GM12864 (cell line): Measurements from ENCODE around the gene JDP2.

Experiments used
- DNase-seq: peaks from one replicate; pipeline ENCODE4 v3.0.0-alpha.2; 2011; ENCODE audit warnings: low read depth
- H3K4me3 ChIP-seq: 2 replicates; pipeline ENCODE4 v1.5.1; 2011; ENCODE audit warnings: mild to moderate bottlenecking, low read depth, low read length, control low read depth
- TF ChIP-seq, protein P1 (sequence below): IDR thresholded peaks from 2 replicates; pipeline ENCODE4 v1.5.1; 2011; ENCODE audit warnings: low read depth, mild to moderate bottlenecking, moderate library complexity, low read length, control low read depth, inconsistent platforms; ENCODE audit errors: missing control alignments

JDP2 gene

DNA sequence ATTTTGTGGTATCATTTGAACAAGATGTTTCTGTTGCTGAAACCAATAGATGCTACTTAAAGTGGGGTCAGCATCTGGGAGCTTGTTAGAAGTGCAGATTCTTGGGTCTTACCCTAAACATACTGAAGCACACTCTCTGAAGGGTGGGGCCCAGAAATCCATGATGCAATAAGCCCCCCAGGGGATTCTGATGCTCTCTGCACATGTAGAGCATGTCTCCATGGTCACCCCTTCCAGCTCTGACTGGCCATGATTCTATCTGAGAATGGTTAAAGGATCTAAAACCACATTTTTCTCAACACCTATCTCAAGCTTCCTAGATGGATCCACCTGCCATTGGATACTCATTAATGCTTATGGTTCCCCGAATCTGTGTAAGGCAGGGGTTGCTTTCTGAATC is 20.4 kb downstream of the JDP2 start:
- no peak overlapping the region for H3K4me3 ChIP-seq
- no peak for DNase-seq
- TF ChIP-seq, protein P1, sequence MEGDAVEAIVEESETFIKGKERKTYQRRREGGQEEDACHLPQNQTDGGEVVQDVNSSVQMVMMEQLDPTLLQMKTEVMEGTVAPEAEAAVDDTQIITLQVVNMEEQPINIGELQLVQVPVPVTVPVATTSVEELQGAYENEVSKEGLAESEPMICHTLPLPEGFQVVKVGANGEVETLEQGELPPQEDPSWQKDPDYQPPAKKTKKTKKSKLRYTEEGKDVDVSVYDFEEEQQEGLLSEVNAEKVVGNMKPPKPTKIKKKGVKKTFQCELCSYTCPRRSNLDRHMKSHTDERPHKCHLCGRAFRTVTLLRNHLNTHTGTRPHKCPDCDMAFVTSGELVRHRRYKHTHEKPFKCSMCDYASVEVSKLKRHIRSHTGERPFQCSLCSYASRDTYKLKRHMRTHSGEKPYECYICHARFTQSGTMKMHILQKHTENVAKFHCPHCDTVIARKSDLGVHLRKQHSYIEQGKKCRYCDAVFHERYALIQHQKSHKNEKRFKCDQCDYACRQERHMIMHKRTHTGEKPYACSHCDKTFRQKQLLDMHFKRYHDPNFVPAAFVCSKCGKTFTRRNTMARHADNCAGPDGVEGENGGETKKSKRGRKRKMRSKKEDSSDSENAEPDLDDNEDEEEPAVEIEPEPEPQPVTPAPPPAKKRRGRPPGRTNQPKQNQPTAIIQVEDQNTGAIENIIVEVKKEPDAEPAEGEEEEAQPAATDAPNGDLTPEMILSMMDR, result no peak

DNA sequence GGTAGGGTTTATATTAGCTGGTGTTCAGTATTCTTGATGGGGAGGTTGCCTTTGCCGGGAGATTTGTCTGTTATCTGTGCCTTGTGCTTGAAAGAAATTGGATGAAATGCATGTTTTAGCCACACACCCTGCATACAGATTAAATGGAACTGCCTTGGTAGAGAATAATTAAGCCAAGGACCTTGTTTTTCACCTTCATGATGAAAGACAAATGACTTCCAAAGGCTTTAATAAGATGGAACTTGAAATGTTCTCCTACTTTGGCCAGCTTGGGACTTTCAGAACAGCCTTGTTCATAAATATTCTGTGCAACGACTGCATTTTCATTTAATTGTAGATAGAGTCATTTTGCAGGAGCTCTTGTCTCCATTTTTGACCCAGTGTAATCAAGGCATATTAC is 21.2 kb downstream of the JDP2 start:
- TF ChIP-seq, protein P1, result no peak
- DNase-seq, result no peak
- no peak overlapping the region for H3K4me3 ChIP-seq

- TF ChIP-seq, protein P1, result no peak
- no peak for DNase-seq
- H3K4me3 ChIP-seq, result no peak overlapping the region
These were observed 21.9 kb downstream of the JDP2 start for GRCh38 chr14:75449696-75450095.

DNA sequence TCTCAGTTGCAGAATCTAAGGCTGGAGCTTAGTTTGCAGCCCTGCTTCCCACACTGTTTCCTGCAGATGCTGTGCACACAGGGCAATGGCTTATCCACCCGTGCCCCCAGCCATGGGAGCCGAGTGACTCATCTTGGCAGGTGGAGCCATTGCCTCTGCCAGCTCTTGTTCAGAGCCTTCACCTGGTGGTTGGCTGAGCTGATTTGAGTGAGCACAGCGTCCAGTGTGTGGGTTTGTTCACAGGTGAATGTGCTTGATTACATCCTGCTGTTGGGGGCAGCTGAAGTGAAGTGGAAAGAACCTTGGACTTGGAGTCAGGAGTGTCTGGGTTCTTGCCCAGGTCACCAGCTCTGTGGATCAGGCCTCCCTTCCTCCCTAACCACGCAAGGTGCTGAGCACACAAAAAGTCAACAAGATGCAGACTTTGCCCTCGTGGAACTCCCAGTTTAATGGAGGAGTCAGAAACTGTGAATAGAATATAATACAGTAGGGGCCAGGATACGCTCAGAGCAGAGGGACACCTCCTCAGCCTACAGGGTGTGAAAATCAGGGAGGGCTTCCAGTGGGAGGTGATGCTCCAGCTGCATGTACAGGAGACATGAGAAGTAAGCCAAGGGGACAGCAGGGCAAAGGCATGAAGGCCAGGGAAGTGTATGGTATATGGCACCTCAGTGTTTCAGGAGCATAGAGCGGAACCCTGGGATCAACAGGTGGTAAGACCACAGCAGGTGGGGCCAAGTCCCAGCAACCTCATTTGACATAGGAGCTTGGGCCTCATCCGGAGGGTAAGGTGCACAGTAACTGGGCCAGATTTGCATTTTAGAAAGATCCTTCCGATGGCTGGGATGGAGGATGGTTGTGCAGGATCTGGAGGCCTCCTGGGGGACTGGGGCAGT is 22.8 kb downstream of the JDP2 start:
- no peak for DNase-seq
- no peak overlapping the region for H3K4me3 ChIP-seq
- TF ChIP-seq, protein P1, result no peak

GRCh38 chr14:75452324-75452723 is 24.5 kb downstream of the JDP2 start:
- TF ChIP-seq, protein P1, result no peak
- DNase-seq, result no peak
- no peak overlapping the region for H3K4me3 ChIP-seq

GRCh38 chr14:75452900-75453816 is 25.3 kb downstream of the JDP2 start:
- DNase-seq, result no peak
- H3K4me3 ChIP-seq, result no peak overlapping the region
- TF ChIP-seq, protein P1, result no peak
